Jurkat, Clone E6-1 (cell line): ENCODE results near the gene HIGD1A.

Experiments used
- DNase-seq: peaks from one replicate; pipeline ENCODE4 v3.0.0-alpha.2; 2011; ENCODE audit warnings: low read depth, low spot score
- H3K4me3 ChIP-seq: 2 replicates; pipeline ENCODE4 v1.5.1; 2011; ENCODE audit warnings: mild to moderate bottlenecking, low read length, control low read depth, moderate library complexity

HIGD1A gene

GRCh38 chr3:42769477-42770131, 34.7 kb downstream of the HIGD1A start:
- DNase-seq: no peak
- H3K4me3 ChIP-seq: no peak overlapping the region

- no peak overlapping the region for H3K4me3 ChIP-seq
- no peak for DNase-seq
These were observed 39.6 kb downstream of the HIGD1A start for GRCh38 chr3:42764561-42765295.

GRCh38 chr3:42764115-42764514, 40.2 kb downstream of the HIGD1A start:
- H3K4me3 ChIP-seq: no peak overlapping the region
- DNase-seq: no peak

- DNase-seq: no peak
- no peak overlapping the region for H3K4me3 ChIP-seq
These were observed 41.3 kb downstream of the HIGD1A start for GRCh38 chr3:42763021-42763420.

- no peak overlapping the region for H3K4me3 ChIP-seq
- DNase-seq: no peak
These were observed 42.1 kb downstream of the HIGD1A start for GRCh38 chr3:42762046-42762724.

GRCh38 chr3:42758126-42758525, 46.2 kb downstream of the HIGD1A start:
- no peak overlapping the region for H3K4me3 ChIP-seq
- DNase-seq: no peak

- no peak overlapping the region for H3K4me3 ChIP-seq
- DNase-seq: no peak
These were observed 47.5 kb downstream of the HIGD1A start for GRCh38 chr3:42756681-42757213.

- no peak overlapping the region for H3K4me3 ChIP-seq
- DNase-seq: peak; percentile 37
These were observed 48.4 kb downstream of the HIGD1A start for GRCh38 chr3:42755681-42756578.

GRCh38 chr3:42753757-42754156, 50.5 kb downstream of the HIGD1A start:
- no peak overlapping the region for H3K4me3 ChIP-seq
- DNase-seq: no peak

GRCh38 chr3:42752961-42753360, 51.3 kb downstream of the HIGD1A start:
- H3K4me3 ChIP-seq: no peak overlapping the region
- DNase-seq: no peak

GRCh38 chr3:42752441-42752840, 51.8 kb downstream of the HIGD1A start:
- H3K4me3 ChIP-seq: no peak overlapping the region
- no peak for DNase-seq

GRCh38 chr3:42751609-42752008, 52.7 kb downstream of the HIGD1A start:
- DNase-seq: no peak
- no peak overlapping the region for H3K4me3 ChIP-seq

- no peak for DNase-seq
- H3K4me3 ChIP-seq: no peak overlapping the region
These were observed 53.5 kb downstream of the HIGD1A start for GRCh38 chr3:42750834-42751233.

GRCh38 chr3:42749753-42750231, 54.5 kb downstream of the HIGD1A start:
- no peak overlapping the region for H3K4me3 ChIP-seq
- DNase-seq: no peak

- no peak overlapping the region for H3K4me3 ChIP-seq
- no peak for DNase-seq
These were observed 55.1 kb downstream of the HIGD1A start for GRCh38 chr3:42749025-42749752.

GRCh38 chr3:42747581-42747980, 56.7 kb downstream of the HIGD1A start:
- H3K4me3 ChIP-seq: no peak overlapping the region
- no peak for DNase-seq

- no peak for DNase-seq
These were observed 57.5 kb downstream of the HIGD1A start for GRCh38 chr3:42746455-42747450.

More at GRCh38 chr3:42746455-42747450, 57.5 kb downstream of the HIGD1A start:
- H3K4me3 ChIP-seq: no peak overlapping the region
